ENCODE data around the gene SEC24C. TPM values are rescaled to one million over a fixed set of nuclear protein-coding genes. Genes with fewer than 3 reads are reported as not detected.

The SEC24C gene
- total RNA-seq, 4 donors from 2014 or later, result 42.4 to 61.3 (median 53.5) TPM

GRCh38 chr10:73798087-73798486 is 53.9 kb downstream of the SEC24C start:
- intact Hi-C loops (cut with DNase I), result no loop called here
- Histone ChIP-seq H3K4me1 (no peaks in the 10 kb centered on the region), H3K9me3 (no peaks in the 10 kb centered on the region), H3K27ac (replicated peaks in 1 of 4) (no peak overlapping the region), H3K27me3 (no peaks in the 10 kb centered on the region), H3K4me3 (no peak overlapping the region), H3K36me3 (peaks cover 87 to 100% (median 100%) of the 10 kb centered on the region in 4 donors)
- WGBS, result 96% methylated on average over 4 of the region's 6 CpGs
- DNase-seq (ENCODE audit: extremely low spot score), result no peak
- TF ChIP-seq POLR2AphosphoS5 (IDR thresholded peaks at IDR 0.05), result peak in 1 of 2 donors; percentile 10
- no peak for TF ChIP-seq POLR2A (IDR thresholded peaks at IDR 0.05; ENCODE audit: low read depth)

- WGBS, result 86% methylated on average over 6 of the region's 10 CpGs
- Histone ChIP-seq H3K27me3 (no peaks in the 10 kb centered on the region), H3K27ac (replicated peaks in 1 of 4) (no peak overlapping the region), H3K36me3 (peaks cover 87 to 100% (median 100%) of the 10 kb centered on the region in 4 donors), H3K4me3 (no peak overlapping the region), H3K4me1 (no peaks in the 10 kb centered on the region), H3K9me3 (no peaks in the 10 kb centered on the region)
- intact Hi-C loops (cut with DNase I), result no loop called here
- no peak for DNase-seq (ENCODE audit: extremely low spot score)
- TF ChIP-seq POLR2A (IDR thresholded peaks at IDR 0.05; ENCODE audit: low read depth) (no peak), CTCF (IDR thresholded peaks at IDR 0.05) (no peak), EP300 (IDR thresholded peaks at IDR 0.05) (no peak), POLR2AphosphoS5 (IDR thresholded peaks at IDR 0.05) (peak in 1 of 2 donors; percentile 10)
Observed at GRCh38 chr10:73798927-73799560, 54.9 kb downstream of the SEC24C start.

GRCh38 chr10:73799899-73800559 is 55.9 kb downstream of the SEC24C start:
- intact Hi-C loops (cut with DNase I), result no loop called here
- H3K4me1 ChIP-seq, result no peaks in the 10 kb centered on the region
- H3K9me3 ChIP-seq, result no peaks in the 10 kb centered on the region
- DNase-seq (ENCODE audit: extremely low spot score), result no peak
- TF ChIP-seq EP300 (IDR thresholded peaks at IDR 0.05) (no peak), CTCF (IDR thresholded peaks at IDR 0.05) (no peak), POLR2AphosphoS5 (IDR thresholded peaks at IDR 0.05) (peak in 1 of 2 donors; percentile 37)
- H3K27ac ChIP-seq (replicated peaks in 1 of 4), result no peak overlapping the region
- H3K4me3 ChIP-seq, result no peak overlapping the region
- no peaks in the 10 kb centered on the region for H3K27me3 ChIP-seq
- WGBS, result 76% methylated on average over 7 of the region's 9 CpGs
- H3K36me3 ChIP-seq, result peaks cover 87 to 100% (median 99%) of the 10 kb centered on the region in 4 donors

- Histone ChIP-seq H3K36me3 (peaks cover 87 to 100% (median 99%) of the 10 kb centered on the region in 4 donors), H3K9me3 (no peaks in the 10 kb centered on the region), H3K27me3 (no peaks in the 10 kb centered on the region), H3K4me3 (no peak overlapping the region), H3K27ac (replicated peaks in 1 of 4) (no peak overlapping the region), H3K4me1 (no peaks in the 10 kb centered on the region)
- WGBS, result 78% methylated on average over 16 of the region's 20 CpGs
- no peak for DNase-seq (ENCODE audit: extremely low spot score)
- TF ChIP-seq POLR2A (IDR thresholded peaks at IDR 0.05; ENCODE audit: low read depth) (no peak), POLR2AphosphoS5 (IDR thresholded peaks at IDR 0.05) (no peak), CTCF (IDR thresholded peaks at IDR 0.05) (no peak), EP300 (IDR thresholded peaks at IDR 0.05) (no peak)
- intact Hi-C loops (cut with DNase I), result no loop called here
Observed at GRCh38 chr10:73800560-73801252, 56.5 kb downstream of the SEC24C start.

GRCh38 chr10:73801253-73801590 is 57.0 kb downstream of the SEC24C start:
- intact Hi-C loops (cut with DNase I), result no loop called here
- Histone ChIP-seq H3K27ac (replicated peaks in 1 of 4) (no peak overlapping the region), H3K36me3 (peaks cover 87 to 100% (median 99%) of the 10 kb centered on the region in 4 donors), H3K9me3 (no peaks in the 10 kb centered on the region), H3K4me3 (no peak overlapping the region), H3K27me3 (no peaks in the 10 kb centered on the region), H3K4me1 (peaks cover 0 to 2% (median under 1%) of the 10 kb centered on the region in 4 donors)
- TF ChIP-seq EP300 (IDR thresholded peaks at IDR 0.05) (no peak), POLR2AphosphoS5 (IDR thresholded peaks at IDR 0.05) (peak in 1 of 2 donors; percentile 45), POLR2A (IDR thresholded peaks at IDR 0.05; ENCODE audit: low read depth) (no peak), CTCF (IDR thresholded peaks at IDR 0.05) (no peak)
- 74% methylated on average over 13 of the region's 13 CpGs for WGBS
- DNase-seq (ENCODE audit: extremely low spot score), result no peak

Data from esophagus muscularis mucosa (tissue), 4 donors.